ENCODE results near the gene GPANK1.

DNA sequence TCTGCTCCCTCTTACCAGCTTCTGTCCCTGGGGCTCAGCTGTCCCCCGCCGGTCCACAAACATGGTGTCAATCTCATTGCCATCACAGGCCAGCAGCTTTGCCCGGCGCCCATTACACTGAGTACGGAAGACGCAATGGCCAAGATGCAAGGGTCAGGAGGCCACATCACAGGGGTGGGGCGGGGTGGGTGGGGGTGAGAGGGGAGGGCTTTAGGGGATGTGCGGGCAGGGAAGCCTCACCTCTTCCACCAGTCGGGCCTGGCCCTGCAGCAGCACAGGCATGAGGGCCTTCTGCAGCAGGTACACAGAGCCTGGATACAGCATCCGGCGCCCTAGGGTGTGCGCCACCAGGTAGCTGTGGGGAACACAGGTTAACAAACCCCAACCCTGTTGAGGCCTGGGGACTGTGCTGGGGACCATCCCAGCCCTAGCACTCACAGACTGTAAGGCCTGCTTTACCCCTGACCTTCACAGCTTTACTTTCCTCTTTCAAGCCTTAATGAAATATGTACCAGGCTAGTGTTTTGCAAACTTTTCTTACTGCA, 26.8 kb upstream of the GPANK1 start:
- TF ChIP-seq, protein P1, sequence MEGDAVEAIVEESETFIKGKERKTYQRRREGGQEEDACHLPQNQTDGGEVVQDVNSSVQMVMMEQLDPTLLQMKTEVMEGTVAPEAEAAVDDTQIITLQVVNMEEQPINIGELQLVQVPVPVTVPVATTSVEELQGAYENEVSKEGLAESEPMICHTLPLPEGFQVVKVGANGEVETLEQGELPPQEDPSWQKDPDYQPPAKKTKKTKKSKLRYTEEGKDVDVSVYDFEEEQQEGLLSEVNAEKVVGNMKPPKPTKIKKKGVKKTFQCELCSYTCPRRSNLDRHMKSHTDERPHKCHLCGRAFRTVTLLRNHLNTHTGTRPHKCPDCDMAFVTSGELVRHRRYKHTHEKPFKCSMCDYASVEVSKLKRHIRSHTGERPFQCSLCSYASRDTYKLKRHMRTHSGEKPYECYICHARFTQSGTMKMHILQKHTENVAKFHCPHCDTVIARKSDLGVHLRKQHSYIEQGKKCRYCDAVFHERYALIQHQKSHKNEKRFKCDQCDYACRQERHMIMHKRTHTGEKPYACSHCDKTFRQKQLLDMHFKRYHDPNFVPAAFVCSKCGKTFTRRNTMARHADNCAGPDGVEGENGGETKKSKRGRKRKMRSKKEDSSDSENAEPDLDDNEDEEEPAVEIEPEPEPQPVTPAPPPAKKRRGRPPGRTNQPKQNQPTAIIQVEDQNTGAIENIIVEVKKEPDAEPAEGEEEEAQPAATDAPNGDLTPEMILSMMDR (IDR thresholded peaks at IDR 0.05), result no peak
- TF ChIP-seq EZH2phosphoT487 (IDR thresholded peaks at IDR 0.05) (no peak), EZH2 (IDR thresholded peaks at IDR 0.05) (no peak)

Data from neural progenitor cell (in vitro differentiated cells).